OCI-LY3 (cell line): ENCODE data around the gene RCCD1.

Experiments used
- H2AFZ ChIP-seq: fragments of 200-600, 300-600 bp; shearing (Covaris generic); 2 replicates; pipeline ENCODE4 v1.6.0; 2014; ENCODE audit warnings: antibody characterized with exemption, low read depth, low read length
- H3K27ac ChIP-seq: fragments of 200-600, 300-600 bp; sonication (generic); 2 replicates; pipeline ENCODE4 v1.5.1; 2014; ENCODE audit warnings: mild to moderate bottlenecking, low read length, moderate library complexity, mixed read lengths
- H3K27me3 ChIP-seq: fragments of 200-600, 300-600 bp; sonication (generic); 2 replicates; pipeline ENCODE4 v1.6.1; 2014; ENCODE audit warnings: low read depth, low read length, mixed read lengths
- H3K36me3 ChIP-seq: fragments of 200-600, 300-600 bp; sonication (generic); replicated peaks from 2 replicates; pipeline ENCODE3; 2014; ENCODE audit warnings: low read depth, low read length, mixed read lengths
- H3K4me1 ChIP-seq: fragments of 300-600, 200-600 bp; sonication (generic); 2 replicates; pipeline ENCODE4 v1.6.1; 2014; ENCODE audit warnings: low read length, mixed read lengths
- H3K4me2 ChIP-seq: fragments of 200-600, 300-600 bp; sonication (generic); 2 replicates; pipeline ENCODE4 v1.6.1; 2014; ENCODE audit warnings: low read length, mixed read lengths
- H3K4me3 ChIP-seq: fragments of 300-600, 200-600 bp; sonication (generic); 2 replicates; pipeline ENCODE4 v1.5.1; 2014; ENCODE audit warnings: antibody characterized with exemption, mild to moderate bottlenecking, low read length, moderate library complexity
- H3K79me2 ChIP-seq: fragments of 300-600, 200-600 bp; shearing (Covaris generic); 2 replicates; pipeline ENCODE4 v1.6.1; 2014; ENCODE audit warnings: mild to moderate bottlenecking, low read length, mixed read lengths
- H3K9ac ChIP-seq: fragments of 300-600, 200-600 bp; shearing (Covaris generic); 2 replicates; pipeline ENCODE4 v1.6.0; 2014; ENCODE audit warnings: mild to moderate bottlenecking, low read length, moderate library complexity
- H3K9me3 ChIP-seq: fragments of 200-600, 300-600 bp; shearing (Covaris generic); 2 replicates; pipeline ENCODE4 v1.6.1; 2014; ENCODE audit warnings: low read length, mixed read lengths; ENCODE audit not compliant: insufficient read depth
- H4K20me1 ChIP-seq: fragments of 200-600, 300-600 bp; sonication (generic); 2 replicates; pipeline ENCODE4 v1.6.1; 2016; ENCODE audit warnings: low read length, mixed read lengths; ENCODE audit not compliant: insufficient read depth
- CTCF ChIP-seq: fragments of 200-600, 300-600 bp; sonication (generic); IDR thresholded peaks from 2 replicates; pipeline ENCODE4 v1.5.1; 2014; ENCODE audit warnings: antibody characterized with exemption, low read length, low read depth
- EZH2phosphoT487 ChIP-seq: fragments of 200-600 bp; shearing (Covaris generic); IDR thresholded peaks from 2 replicates; pipeline ENCODE4 v1.6.1; 2018; ENCODE audit warnings: antibody characterized with exemption, mixed run types, low read depth

Gene RCCD1

GRCh38 chr15:90913398-90913944 is 41.2 kb upstream of the RCCD1 start:
- no peak overlapping the region for H3K9ac ChIP-seq
- H3K36me3 ChIP-seq: peaks cover 15% of the 10 kb centered on the region
- H3K4me1 ChIP-seq: no peaks in the 10 kb centered on the region
- H4K20me1 ChIP-seq: no peaks in the 10 kb centered on the region
- H3K4me3 ChIP-seq: no peak overlapping the region
- no peaks in the 10 kb centered on the region for H3K27me3 ChIP-seq
- no peak overlapping the region for H3K4me2 ChIP-seq
- no peaks in the 10 kb centered on the region for H3K9me3 ChIP-seq
- no peaks in the 10 kb centered on the region for H3K79me2 ChIP-seq
- H2AFZ ChIP-seq: no peak overlapping the region
- no peak overlapping the region for H3K27ac ChIP-seq
- no peak for TF ChIP-seq EZH2phosphoT487
- no peak for TF ChIP-seq CTCF

GRCh38 chr15:90914305-90915080 is 40.2 kb upstream of the RCCD1 start:
- H3K27ac ChIP-seq: no peak overlapping the region
- no peaks in the 10 kb centered on the region for H3K27me3 ChIP-seq
- H2AFZ ChIP-seq: no peak overlapping the region
- TF ChIP-seq EZH2phosphoT487 (no peak), CTCF (no peak)
- H3K4me1 ChIP-seq: no peaks in the 10 kb centered on the region
- no peaks in the 10 kb centered on the region for H3K9me3 ChIP-seq
- H3K36me3 ChIP-seq: peaks cover 17% of the 10 kb centered on the region
- H4K20me1 ChIP-seq: no peaks in the 10 kb centered on the region
- no peak overlapping the region for H3K4me2 ChIP-seq
- no peaks in the 10 kb centered on the region for H3K79me2 ChIP-seq
- H3K9ac ChIP-seq: no peak overlapping the region
- no peak overlapping the region for H3K4me3 ChIP-seq

GRCh38 chr15:90915216-90915807 is 39.4 kb upstream of the RCCD1 start:
- Histone ChIP-seq H3K27me3 (no peaks in the 10 kb centered on the region), H3K4me2 (no peak overlapping the region), H3K36me3 (peaks cover 21% of the 10 kb centered on the region), H2AFZ (no peak overlapping the region), H4K20me1 (no peaks in the 10 kb centered on the region), H3K9ac (no peak overlapping the region), H3K4me1 (no peaks in the 10 kb centered on the region), H3K27ac (no peak overlapping the region), H3K79me2 (no peaks in the 10 kb centered on the region), H3K4me3 (no peak overlapping the region), H3K9me3 (no peaks in the 10 kb centered on the region)
- TF ChIP-seq CTCF (no peak), EZH2phosphoT487 (no peak)

GRCh38 chr15:90915808-90916440 is 38.8 kb upstream of the RCCD1 start:
- Histone ChIP-seq H2AFZ (no peak overlapping the region), H3K4me2 (no peak overlapping the region), H3K27ac (no peak overlapping the region), H3K9me3 (no peaks in the 10 kb centered on the region), H3K4me1 (no peaks in the 10 kb centered on the region), H3K36me3 (peaks cover 19% of the 10 kb centered on the region), H4K20me1 (no peaks in the 10 kb centered on the region), H3K27me3 (no peaks in the 10 kb centered on the region), H3K79me2 (no peaks in the 10 kb centered on the region), H3K9ac (no peak overlapping the region), H3K4me3 (no peak overlapping the region)
- no peak for TF ChIP-seq CTCF
- no peak for TF ChIP-seq EZH2phosphoT487
